GM12872 (cell line): Measurements from ENCODE around the gene TNFSF9.

ENCODE experiments used
- CTCF ChIP-seq: IDR thresholded peaks from 3 replicates; pipeline ENCODE4 v1.5.1; 2011; ENCODE audit warnings: low read depth, mild to moderate bottlenecking, low read length, moderate library complexity; ENCODE audit not compliant: insufficient read depth

The TNFSF9 gene

GRCh38 chr19:6531956-6532243 lies 1.1 kb downstream of the TNFSF9 start:
- TF ChIP-seq CTCF = no peak

GRCh38 chr19:6532244-6532999 lies 1.6 kb downstream of the TNFSF9 start:
- TF ChIP-seq CTCF = no peak

GRCh38 chr19:6533000-6533328 lies 2.1 kb downstream of the TNFSF9 start:
- no peak for TF ChIP-seq CTCF

GRCh38 chr19:6533746-6534418 lies 3.1 kb downstream of the TNFSF9 start:
- TF ChIP-seq CTCF = no peak

GRCh38 chr19:6534451-6535093 lies 3.7 kb downstream of the TNFSF9 start:
- no peak for TF ChIP-seq CTCF

GRCh38 chr19:6535558-6536137 lies 4.8 kb downstream of the TNFSF9 start:
- no peak for TF ChIP-seq CTCF

GRCh38 chr19:6539514-6539913 lies 8.7 kb downstream of the TNFSF9 start:
- TF ChIP-seq CTCF = no peak
